Measurements from ENCODE around the gene LARP1.

Gene LARP1

DNA sequence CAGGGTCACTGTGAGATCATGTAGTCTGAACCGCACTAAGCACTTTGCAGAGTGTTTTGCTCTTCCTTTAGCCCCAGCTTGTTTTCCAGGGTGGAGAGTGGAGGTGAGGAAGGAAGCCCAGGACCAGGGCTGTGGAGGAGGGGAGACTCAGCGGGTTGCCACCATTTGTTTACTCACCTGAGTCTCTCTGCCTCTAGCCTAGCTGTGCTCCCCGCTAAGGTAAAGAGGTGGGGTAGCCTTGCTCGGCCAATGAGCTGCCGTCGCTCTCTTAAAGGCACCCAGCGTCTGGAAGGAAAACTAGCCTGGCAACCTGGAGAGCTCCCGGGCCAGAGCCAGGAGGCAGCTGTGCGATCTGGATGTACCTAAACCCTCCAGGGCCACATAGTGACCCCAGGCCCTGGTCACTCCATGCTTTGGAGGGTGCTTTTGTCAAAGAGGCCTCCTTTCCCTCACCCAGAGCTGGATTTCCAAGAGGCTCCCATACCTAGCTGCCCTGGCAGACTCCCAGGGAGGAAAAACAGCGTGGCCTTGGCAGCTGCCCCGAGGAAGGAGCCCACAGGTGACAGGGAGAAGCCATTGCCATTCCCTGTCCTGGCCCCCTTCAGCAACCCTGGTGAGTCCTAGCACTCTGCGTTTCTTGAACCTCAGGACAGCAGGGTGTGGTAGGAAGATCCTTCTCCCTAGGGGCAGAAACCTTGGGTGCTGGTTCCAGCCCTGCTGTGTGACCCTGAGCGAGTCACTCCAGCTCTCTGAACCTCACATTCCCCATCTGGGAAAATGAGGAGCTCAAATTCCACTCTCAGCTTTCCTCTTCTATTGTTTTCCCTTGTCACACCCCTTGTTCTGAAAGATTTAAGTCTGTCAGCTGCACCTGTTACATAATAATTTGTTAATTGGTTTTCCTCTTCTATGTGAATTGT is 42.4 kb upstream of the LARP1 start:
- DNase-seq (ENCODE audit: low read depth): no peak
- no peak overlapping the region for H3K4me3 ChIP-seq (ENCODE audit: low read depth, low read length)
- TF ChIP-seq, protein P1, sequence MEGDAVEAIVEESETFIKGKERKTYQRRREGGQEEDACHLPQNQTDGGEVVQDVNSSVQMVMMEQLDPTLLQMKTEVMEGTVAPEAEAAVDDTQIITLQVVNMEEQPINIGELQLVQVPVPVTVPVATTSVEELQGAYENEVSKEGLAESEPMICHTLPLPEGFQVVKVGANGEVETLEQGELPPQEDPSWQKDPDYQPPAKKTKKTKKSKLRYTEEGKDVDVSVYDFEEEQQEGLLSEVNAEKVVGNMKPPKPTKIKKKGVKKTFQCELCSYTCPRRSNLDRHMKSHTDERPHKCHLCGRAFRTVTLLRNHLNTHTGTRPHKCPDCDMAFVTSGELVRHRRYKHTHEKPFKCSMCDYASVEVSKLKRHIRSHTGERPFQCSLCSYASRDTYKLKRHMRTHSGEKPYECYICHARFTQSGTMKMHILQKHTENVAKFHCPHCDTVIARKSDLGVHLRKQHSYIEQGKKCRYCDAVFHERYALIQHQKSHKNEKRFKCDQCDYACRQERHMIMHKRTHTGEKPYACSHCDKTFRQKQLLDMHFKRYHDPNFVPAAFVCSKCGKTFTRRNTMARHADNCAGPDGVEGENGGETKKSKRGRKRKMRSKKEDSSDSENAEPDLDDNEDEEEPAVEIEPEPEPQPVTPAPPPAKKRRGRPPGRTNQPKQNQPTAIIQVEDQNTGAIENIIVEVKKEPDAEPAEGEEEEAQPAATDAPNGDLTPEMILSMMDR (conservative IDR thresholded peaks at IDR 0.05; ENCODE audit: low read depth, low read length): no peak

DNA sequence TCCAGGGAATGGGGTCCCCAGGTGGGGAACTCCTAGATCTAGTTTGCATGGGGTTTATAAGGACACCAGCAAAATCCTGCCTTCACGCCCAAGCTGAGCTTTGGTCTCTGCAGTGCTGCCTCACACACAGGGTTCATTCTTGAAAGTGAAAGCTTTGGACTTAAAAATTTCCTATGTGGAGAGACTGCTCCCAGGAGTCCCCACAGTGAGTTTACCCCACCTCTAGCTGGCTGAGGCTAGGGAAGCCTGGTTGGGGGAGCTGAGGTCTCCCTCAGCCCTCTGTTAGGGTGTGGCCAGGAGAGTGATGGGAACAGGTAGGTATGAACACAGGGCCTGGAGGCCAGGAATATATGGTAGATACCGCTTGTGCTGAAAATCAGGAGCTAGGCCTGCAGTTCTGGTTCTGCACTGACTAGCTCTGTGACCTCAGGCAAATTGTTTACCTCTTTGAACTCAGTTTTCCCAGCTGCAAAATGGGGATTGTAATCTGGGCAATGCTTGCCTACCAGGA is 41.5 kb upstream of the LARP1 start:
- peak; percentile 39 for DNase-seq (ENCODE audit: low read depth)
- no peak overlapping the region for H3K4me3 ChIP-seq (ENCODE audit: low read depth, low read length)
- TF ChIP-seq, protein P1 (conservative IDR thresholded peaks at IDR 0.05; ENCODE audit: low read depth, low read length): no peak

DNA sequence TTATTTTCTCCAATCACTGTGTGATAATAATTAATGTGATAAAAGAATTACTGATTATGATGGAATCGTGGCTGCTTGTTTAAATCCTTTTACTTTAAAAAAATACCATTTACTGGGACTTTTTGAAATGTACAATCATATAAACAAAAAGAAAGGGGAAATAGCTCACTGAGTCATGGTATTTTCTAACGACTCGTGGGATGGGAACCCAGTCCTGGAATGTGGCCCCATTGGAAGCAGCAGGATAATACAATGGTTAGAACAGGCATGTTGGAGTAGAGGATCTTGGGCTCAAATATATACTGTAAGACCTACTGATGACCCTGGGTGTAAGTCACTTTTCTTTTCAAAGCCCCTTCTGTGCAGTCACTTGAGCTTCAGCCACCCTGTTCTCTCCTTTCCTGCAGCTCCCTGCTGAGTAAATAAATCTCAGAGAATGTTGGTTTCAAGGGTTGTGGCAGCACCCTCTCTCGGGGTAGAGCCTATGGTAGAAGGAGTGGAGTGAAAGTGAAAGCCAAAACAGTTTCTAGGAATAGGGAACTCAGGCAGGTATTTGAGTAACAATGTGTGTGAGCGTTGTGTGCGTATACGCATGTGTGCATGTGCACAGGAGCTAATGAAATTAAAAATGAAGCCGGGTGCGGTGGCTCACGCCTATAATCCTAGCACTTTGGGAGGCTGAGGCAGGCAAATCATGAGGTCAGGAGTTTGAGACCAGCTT is 40.8 kb upstream of the LARP1 start:
- TF ChIP-seq, protein P1 (conservative IDR thresholded peaks at IDR 0.05; ENCODE audit: low read depth, low read length): no peak
- DNase-seq (ENCODE audit: low read depth): peak; percentile 67
- no peak overlapping the region for H3K4me3 ChIP-seq (ENCODE audit: low read depth, low read length)

DNA sequence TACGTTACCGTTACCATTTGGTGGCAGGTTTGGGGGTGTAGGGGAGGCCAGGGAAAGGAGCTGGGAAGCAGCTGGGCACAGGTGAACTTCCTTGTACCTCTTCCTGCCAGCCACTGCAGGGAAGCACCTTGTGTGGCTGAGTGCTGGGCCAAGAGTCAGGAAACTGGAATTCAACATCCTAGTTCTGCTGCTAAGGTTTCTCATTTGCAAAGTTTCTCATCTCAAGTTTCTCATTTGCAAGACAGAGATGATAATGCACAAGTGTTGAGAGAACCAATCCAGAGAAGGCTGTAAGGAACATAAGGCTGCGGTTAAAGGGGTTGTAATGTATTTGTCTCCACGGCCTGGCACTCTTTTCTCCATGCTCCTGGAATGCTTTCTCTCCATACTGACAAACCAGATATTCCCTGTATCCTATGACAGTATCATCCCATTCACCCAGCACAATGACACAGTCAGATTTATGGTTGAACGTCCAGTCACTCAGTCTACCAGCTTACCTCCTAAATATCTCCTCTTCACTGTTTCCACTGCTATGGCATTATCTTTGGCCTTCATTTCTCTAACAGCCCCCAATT is 33.6 kb upstream of the LARP1 start:
- no peak for DNase-seq (ENCODE audit: low read depth)
- TF ChIP-seq, protein P1 (conservative IDR thresholded peaks at IDR 0.05; ENCODE audit: low read depth, low read length): no peak

DNA sequence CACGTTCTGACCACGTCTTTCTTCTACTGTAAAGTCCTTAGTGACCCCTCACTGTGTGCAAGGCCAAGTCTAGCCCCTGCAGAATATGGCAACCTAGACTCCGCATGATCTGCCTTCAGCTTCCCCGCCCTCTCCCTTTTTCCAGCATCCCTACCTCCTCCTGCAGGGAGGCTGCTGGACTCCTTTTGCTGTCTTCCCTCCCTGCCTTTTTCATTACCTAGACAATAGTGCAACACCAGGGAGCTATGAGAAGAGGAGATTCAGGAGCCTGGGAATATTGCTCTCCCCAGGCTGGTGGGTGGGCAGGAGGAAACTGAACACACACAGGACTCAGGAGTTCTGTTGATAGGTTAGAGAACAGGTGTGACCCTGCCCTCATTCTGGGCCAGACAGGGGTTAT is 33.1 kb upstream of the LARP1 start:
- TF ChIP-seq, protein P1 (conservative IDR thresholded peaks at IDR 0.05; ENCODE audit: low read depth, low read length): no peak
- DNase-seq (ENCODE audit: low read depth): no peak
- no peak overlapping the region for H3K4me3 ChIP-seq (ENCODE audit: low read depth, low read length)

More for the DNA sequence above, 33.6 kb upstream of the LARP1 start:
- H3K4me3 ChIP-seq (ENCODE audit: low read depth, low read length): no peak overlapping the region

DNA sequence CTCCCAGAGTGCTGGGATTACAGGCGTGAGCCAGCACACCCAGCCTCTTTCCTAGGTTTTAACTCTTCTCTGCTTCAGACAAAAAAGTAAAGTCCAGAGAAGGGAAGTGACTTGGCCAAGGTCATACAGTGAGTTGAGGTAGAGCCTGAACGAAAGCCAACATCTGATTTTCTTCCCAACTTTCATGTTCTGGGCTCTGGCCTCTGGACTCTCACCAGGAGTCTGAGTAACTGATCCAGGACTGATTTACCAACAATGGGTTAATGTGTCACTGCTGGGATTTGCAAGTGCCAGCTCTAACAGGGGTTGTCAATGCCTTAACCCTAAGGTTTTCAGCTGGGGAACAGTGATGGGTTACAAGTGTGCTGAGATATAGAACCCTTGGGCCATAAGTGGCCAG is 32.2 kb upstream of the LARP1 start:
- TF ChIP-seq, protein P1 (conservative IDR thresholded peaks at IDR 0.05; ENCODE audit: low read depth, low read length): no peak
- DNase-seq (ENCODE audit: low read depth): no peak
- no peak overlapping the region for H3K4me3 ChIP-seq (ENCODE audit: low read depth, low read length)
